Neural cell (in vitro differentiated cells): ENCODE measurements around the gene ZNF428. TPM values are rescaled to one million over a fixed set of nuclear protein-coding genes. Genes with fewer than 3 reads are reported as not detected.

Experiments
- H2AFZ ChIP-seq: fragments of 200-600, 300-800 bp; sonication (generic), shearing (Covaris generic); 2 replicates; pipeline ENCODE4 v1.6.0; 2014; ENCODE audit warnings: low read depth, mild to moderate bottlenecking, antibody characterized with exemption, low read length, moderate library complexity
- H3F3A ChIP-seq: fragments of 200-600 bp; shearing (Covaris generic); 2 replicates; pipeline ENCODE4 v1.6.1; 2016; ENCODE audit warnings: mild to moderate bottlenecking, moderate library complexity, mixed read lengths, antibody characterized with exemption, low read length; ENCODE audit not compliant: insufficient read depth, poor library complexity, severe bottlenecking
- H3K27ac ChIP-seq: fragments of 200-600, 300-800 bp; sonication (generic), shearing (Covaris generic); 2 replicates; pipeline ENCODE4 v1.5.1; 2014; ENCODE audit warnings: mild to moderate bottlenecking, low read length, moderate library complexity
- H3K27me3 ChIP-seq: fragments of 300-800, 200-600 bp; sonication (generic), shearing (Covaris generic); 2 replicates; pipeline ENCODE4 v1.6.0; 2014; ENCODE audit warnings: mild to moderate bottlenecking, low read depth, low read length, moderate library complexity; ENCODE audit not compliant: insufficient read depth
- H3K36me3 ChIP-seq: fragments of 300-800, 200-600 bp; sonication (generic), shearing (Covaris generic); 2 replicates; pipeline ENCODE4 v1.5.1; 2014; ENCODE audit warnings: mild to moderate bottlenecking, antibody characterized with exemption, low read length, moderate library complexity; ENCODE audit not compliant: insufficient read depth
- H3K4me2 ChIP-seq: fragments of 300-800, 200-600 bp; sonication (generic), shearing (Covaris generic); 2 replicates; pipeline ENCODE4 v1.6.0; 2014; ENCODE audit warnings: mild to moderate bottlenecking, low read length
- H3K4me3 ChIP-seq: fragments of 300-800, 200-600 bp; sonication (generic), shearing (Covaris generic); 2 replicates; pipeline ENCODE4 v1.5.1; 2014; ENCODE audit warnings: mild to moderate bottlenecking, low read length, moderate library complexity
- H3K79me2 ChIP-seq: fragments of 200-600 bp; shearing (Covaris generic); replicated peaks from 2 replicates; pipeline ENCODE4 v1.6.0; 2014; ENCODE audit warnings: mild to moderate bottlenecking, low read length, moderate library complexity; ENCODE audit not compliant: insufficient read depth
- H3K9ac ChIP-seq: fragments of 300-800, 200-600 bp; sonication (generic), shearing (Covaris generic); 2 replicates; pipeline ENCODE4 v1.6.1; 2016; ENCODE audit warnings: mild to moderate bottlenecking, low read length, mixed read lengths
- H3K9me2 ChIP-seq: fragments of 200-600 bp; shearing (Covaris generic); 2 replicates; pipeline ENCODE4 v1.6.1; 2016; ENCODE audit warnings: mild to moderate bottlenecking, low read length, mixed read lengths; ENCODE audit not compliant: insufficient read depth
- H3K9me3 ChIP-seq: fragments of 200-600, 300-800 bp; sonication (generic), shearing (Covaris generic); 2 replicates; pipeline ENCODE4 v1.6.1; 2016; ENCODE audit warnings: mild to moderate bottlenecking, mixed run types, low read length, moderate library complexity, mixed read lengths
- H4K20me1 ChIP-seq: fragments of 200-600 bp; shearing (Covaris generic); 2 replicates; pipeline ENCODE4 v1.6.1; 2016; ENCODE audit warnings: mild to moderate bottlenecking, mixed run types; ENCODE audit not compliant: insufficient read depth
- CTCF ChIP-seq: fragments of 450-650 bp; IDR thresholded peaks from 2 replicates; pipeline ENCODE4 v1.5.1; 2014; ENCODE audit warnings: antibody characterized with exemption, mild to moderate bottlenecking, moderate library complexity; ENCODE audit not compliant: poor library complexity, severe bottlenecking
- EP300 ChIP-seq: fragments of 450-650 bp; conservative IDR thresholded peaks from 2 replicates; pipeline ENCODE4 v1.6.1; 2014; ENCODE audit warnings: antibody characterized with exemption, mild to moderate bottlenecking, moderate library complexity; ENCODE audit not compliant: poor library complexity, severe bottlenecking
- EZH2 ChIP-seq: fragments of 200-600, 300-800 bp; shearing (Covaris generic), sonication (generic); IDR thresholded peaks from 2 replicates; pipeline ENCODE4 v1.6.1; 2014; ENCODE audit warnings: antibody characterized with exemption, low read length, borderline replicate concordance, mild to moderate bottlenecking; ENCODE audit not compliant: insufficient read depth, poor library complexity, severe bottlenecking
- MXI1 ChIP-seq: fragments of 450-650 bp; conservative IDR thresholded peaks from 2 replicates; pipeline ENCODE4 v1.6.1; 2014; ENCODE audit warnings: antibody characterized with exemption, mild to moderate bottlenecking; ENCODE audit not compliant: poor library complexity, severe bottlenecking
- POLR2AphosphoS5 ChIP-seq: IDR thresholded peaks from 2 replicates; pipeline ENCODE4 v1.6.1; 2012
- RAD21 ChIP-seq: fragments of 450-650 bp; conservative IDR thresholded peaks from 2 replicates; pipeline ENCODE4 v1.6.1; 2014; ENCODE audit warnings: antibody characterized with exemption, mild to moderate bottlenecking, moderate library complexity
- REST ChIP-seq: IDR thresholded peaks from 2 replicates; pipeline ENCODE4 v1.6.1; 2012; ENCODE audit warnings: borderline replicate concordance
- SMC3 ChIP-seq: fragments of 450-650 bp; conservative IDR thresholded peaks from 2 replicates; pipeline ENCODE4 v1.6.1; 2014; ENCODE audit warnings: antibody characterized with exemption, mild to moderate bottlenecking, moderate library complexity; ENCODE audit not compliant: poor library complexity
- TAF1 ChIP-seq: IDR thresholded peaks from 2 replicates; pipeline ENCODE4 v1.6.1; 2012; ENCODE audit warnings: low read depth
- polyA plus RNA-seq: library from polyadenylated mRNA; depleted of rRNA; stranded (reverse); fragments of >200 nt; gene quantifications from 2 replicates; pipeline ENCODE4 v1.2.3, GENCODE V29; 2014

ZNF428 gene
- polyA plus RNA-seq, 1 donor from 2014 or later: 1,008 TPM

GRCh38 chr19:43664018-43664417, 44.6 kb upstream of the ZNF428 start:
- H3F3A ChIP-seq: no peaks in the 10 kb centered on the region
- no peaks in the 10 kb centered on the region for H3K9me2 ChIP-seq
- no peak overlapping the region for H3K4me2 ChIP-seq
- no peaks in the 10 kb centered on the region for H3K36me3 ChIP-seq
- no peak overlapping the region for H3K9ac ChIP-seq
- H2AFZ ChIP-seq: no peak overlapping the region
- H3K27ac ChIP-seq: no peak overlapping the region
- H3K4me3 ChIP-seq: no peak overlapping the region
- H4K20me1 ChIP-seq: no peaks in the 10 kb centered on the region
- H3K27me3 ChIP-seq: peaks cover 18% of the 10 kb centered on the region
- no peaks in the 10 kb centered on the region for H3K9me3 ChIP-seq
- TF ChIP-seq EP300: no peak
- TF ChIP-seq EZH2: no peak
- no peak for TF ChIP-seq TAF1
- TF ChIP-seq MXI1: no peak
- TF ChIP-seq RAD21: no peak
- no peak for TF ChIP-seq SMC3
- TF ChIP-seq POLR2AphosphoS5: no peak
- no peak for TF ChIP-seq CTCF
- TF ChIP-seq REST: no peak
- H3K79me2 ChIP-seq: no peaks in the 10 kb centered on the region

- no peak overlapping the region for H3K4me2 ChIP-seq
- no peak overlapping the region for H2AFZ ChIP-seq
- TF ChIP-seq CTCF (no peak), TAF1 (no peak)
- no peaks in the 10 kb centered on the region for H3K9me3 ChIP-seq
- H3K9me2 ChIP-seq: no peaks in the 10 kb centered on the region
- H3K79me2 ChIP-seq: no peaks in the 10 kb centered on the region
- no peak overlapping the region for H3K27ac ChIP-seq
- H3K27me3 ChIP-seq: peaks cover 3% of the 10 kb centered on the region
- H3K36me3 ChIP-seq: no peaks in the 10 kb centered on the region
- no peaks in the 10 kb centered on the region for H3F3A ChIP-seq
- H3K9ac ChIP-seq: no peak overlapping the region
- no peak overlapping the region for H3K4me3 ChIP-seq
- no peaks in the 10 kb centered on the region for H4K20me1 ChIP-seq
These were observed 43.1 kb upstream of the ZNF428 start for GRCh38 chr19:43662487-43662886.
